ENCODE measurements around the gene RBFOX1.

Gene RBFOX1

DNA sequence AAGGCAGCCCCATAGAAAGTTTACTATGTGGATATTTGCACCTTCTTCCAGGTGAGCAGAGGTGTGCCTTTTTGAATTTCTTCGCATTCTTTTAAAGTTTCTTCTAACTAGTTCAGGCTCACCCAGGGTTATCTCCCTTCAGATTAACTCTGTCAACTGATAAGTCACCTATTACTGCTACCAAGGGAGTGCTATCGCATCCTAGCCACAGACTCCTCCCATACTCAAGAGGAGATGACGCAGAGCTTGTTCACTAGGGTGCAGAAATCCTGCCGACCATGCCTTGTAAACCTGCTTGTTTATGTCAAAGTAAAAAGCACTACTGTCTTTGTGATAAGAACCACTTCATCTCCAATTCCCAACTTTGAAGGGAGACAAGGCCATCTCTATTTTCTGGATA lies 390.1 kb downstream of the RBFOX1 start:
- in situ Hi-C loops (cut with MboI; ENCODE audit: low sequenced_read_pairs, unreplicated experiment) = no loop called here
- no peak for DNase-seq (ENCODE audit: low spot score)
- TF ChIP-seq, protein P1, sequence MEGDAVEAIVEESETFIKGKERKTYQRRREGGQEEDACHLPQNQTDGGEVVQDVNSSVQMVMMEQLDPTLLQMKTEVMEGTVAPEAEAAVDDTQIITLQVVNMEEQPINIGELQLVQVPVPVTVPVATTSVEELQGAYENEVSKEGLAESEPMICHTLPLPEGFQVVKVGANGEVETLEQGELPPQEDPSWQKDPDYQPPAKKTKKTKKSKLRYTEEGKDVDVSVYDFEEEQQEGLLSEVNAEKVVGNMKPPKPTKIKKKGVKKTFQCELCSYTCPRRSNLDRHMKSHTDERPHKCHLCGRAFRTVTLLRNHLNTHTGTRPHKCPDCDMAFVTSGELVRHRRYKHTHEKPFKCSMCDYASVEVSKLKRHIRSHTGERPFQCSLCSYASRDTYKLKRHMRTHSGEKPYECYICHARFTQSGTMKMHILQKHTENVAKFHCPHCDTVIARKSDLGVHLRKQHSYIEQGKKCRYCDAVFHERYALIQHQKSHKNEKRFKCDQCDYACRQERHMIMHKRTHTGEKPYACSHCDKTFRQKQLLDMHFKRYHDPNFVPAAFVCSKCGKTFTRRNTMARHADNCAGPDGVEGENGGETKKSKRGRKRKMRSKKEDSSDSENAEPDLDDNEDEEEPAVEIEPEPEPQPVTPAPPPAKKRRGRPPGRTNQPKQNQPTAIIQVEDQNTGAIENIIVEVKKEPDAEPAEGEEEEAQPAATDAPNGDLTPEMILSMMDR (IDR thresholded peaks at IDR 0.05; ENCODE audit: borderline replicate concordance, control extremely low read depth, extremely low read depth, insufficient read depth, missing control alignments) = no peak

DNA sequence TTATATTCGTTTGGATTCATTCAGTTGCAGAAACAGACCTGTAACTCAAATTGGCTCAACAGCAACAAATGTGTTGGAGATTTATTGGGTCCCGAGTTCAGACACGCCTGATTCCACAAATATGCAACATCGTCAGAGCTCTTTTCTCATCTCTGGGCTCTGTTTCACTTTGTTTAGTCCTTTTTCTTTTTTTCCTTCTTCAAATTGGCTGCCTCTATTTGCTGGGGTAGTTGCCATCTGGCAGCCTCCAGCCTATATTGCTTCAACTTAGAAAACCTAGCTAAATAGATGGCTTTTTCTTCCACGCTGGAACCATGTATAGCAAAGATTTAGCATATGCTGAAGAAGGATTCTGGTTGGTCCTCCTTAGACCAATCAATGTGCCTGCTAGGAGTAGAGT lies 398.5 kb downstream of the RBFOX1 start:
- no peak for DNase-seq (ENCODE audit: low spot score)
- in situ Hi-C loops (cut with MboI; ENCODE audit: low sequenced_read_pairs, unreplicated experiment) = loop anchor here (25.0 kb wide), 1 partner anchor 106 kb away; no protein-coding TSS in a partner anchor
- TF ChIP-seq, protein P1 (IDR thresholded peaks at IDR 0.05; ENCODE audit: borderline replicate concordance, control extremely low read depth, extremely low read depth, insufficient read depth, missing control alignments) = no peak

DNA sequence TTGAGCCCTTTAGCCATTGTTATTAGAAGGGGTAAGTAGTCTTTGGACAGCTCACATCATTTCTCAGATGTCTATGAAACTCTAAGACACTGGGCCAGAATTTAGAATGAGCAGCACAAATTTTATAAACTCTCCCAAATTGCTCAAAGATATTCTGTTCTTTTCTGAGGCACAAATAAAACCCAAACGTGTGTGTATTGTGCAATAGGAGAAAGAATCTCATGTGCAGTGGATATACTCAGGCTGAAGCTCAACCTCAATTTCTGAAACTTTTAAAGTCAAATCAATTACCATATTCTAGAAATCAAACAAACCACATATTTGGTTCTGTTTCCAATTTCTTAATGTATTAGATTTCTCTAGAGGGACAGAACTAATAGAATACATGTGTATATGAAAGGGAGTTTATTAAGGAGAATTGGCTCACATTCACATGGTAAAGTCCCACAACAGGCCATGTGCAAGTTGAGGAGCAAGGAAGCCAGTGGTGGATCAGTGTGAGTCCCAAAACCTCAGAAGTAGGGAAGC lies 403.6 kb downstream of the RBFOX1 start:
- TF ChIP-seq, protein P1 (IDR thresholded peaks at IDR 0.05; ENCODE audit: borderline replicate concordance, control extremely low read depth, extremely low read depth, insufficient read depth, missing control alignments) = no peak
- no peak for DNase-seq (ENCODE audit: low spot score)
- in situ Hi-C loops (cut with MboI; ENCODE audit: low sequenced_read_pairs, unreplicated experiment) = loop anchor here (25.0 kb wide), 1 partner anchor 101 kb away; no protein-coding TSS in a partner anchor

DNA sequence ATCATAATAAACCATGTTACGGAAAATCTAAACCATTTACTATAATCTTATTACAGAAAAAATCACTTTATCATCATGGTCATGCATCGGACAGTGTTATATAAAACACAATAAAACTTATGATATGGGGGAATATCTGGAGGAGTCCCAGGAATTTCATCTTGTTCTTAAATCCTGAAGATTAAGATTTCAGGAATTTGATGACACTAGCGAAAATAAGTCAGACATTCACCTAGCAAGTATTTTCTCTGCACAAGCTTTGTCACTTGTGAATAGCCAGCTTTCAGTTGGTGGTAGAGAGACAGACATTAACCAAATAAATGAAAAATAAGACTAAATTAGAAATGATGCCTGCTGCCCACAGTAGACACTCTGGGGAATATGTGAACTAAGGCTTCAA lies 410.0 kb downstream of the RBFOX1 start:
- in situ Hi-C loops (cut with MboI; ENCODE audit: low sequenced_read_pairs, unreplicated experiment) = loop anchor here (25.0 kb wide), 1 partner anchor 95 kb away; no protein-coding TSS in a partner anchor
- TF ChIP-seq, protein P1 (IDR thresholded peaks at IDR 0.05; ENCODE audit: borderline replicate concordance, control extremely low read depth, extremely low read depth, insufficient read depth, missing control alignments) = no peak

DNA sequence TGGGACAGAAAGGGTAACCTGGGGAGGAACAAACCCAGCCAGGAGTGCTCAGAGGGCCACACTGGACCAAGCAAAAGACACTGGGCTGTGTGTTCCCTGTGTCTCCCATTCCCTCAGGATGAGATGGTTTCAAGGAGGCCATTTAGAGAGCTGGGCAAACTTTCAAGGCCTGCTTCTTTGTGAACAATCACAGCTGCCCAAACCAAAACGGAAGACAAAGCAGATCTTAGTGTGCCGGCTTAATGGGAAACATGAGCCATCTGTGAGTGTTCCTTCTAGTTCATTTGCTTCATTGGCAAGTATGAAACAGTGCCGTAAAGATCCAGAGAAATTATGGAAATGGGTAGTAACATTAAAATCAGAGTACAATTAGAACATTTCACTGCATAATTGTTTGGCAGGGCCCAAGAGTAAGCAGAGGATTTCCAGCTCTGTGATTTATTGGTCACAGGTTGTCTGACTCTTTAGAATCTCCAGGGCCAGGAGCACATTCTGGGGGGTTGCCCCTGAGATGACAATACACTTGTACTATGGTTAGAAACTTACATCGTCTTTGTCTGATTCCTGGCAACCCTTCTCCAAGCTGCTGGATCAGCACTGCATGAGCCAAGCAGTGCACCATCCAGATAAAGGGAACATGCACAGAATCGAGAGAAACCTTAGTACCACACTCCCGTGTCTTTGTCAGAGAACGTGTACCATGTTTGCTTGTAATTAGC lies 412.1 kb downstream of the RBFOX1 start:
- no peak for DNase-seq (ENCODE audit: low spot score)
- in situ Hi-C loops (cut with MboI; ENCODE audit: low sequenced_read_pairs, unreplicated experiment) = loop anchor here (25.0 kb wide), 1 partner anchor 93 kb away; no protein-coding TSS in a partner anchor
- TF ChIP-seq, protein P1 (IDR thresholded peaks at IDR 0.05; ENCODE audit: borderline replicate concordance, control extremely low read depth, extremely low read depth, insufficient read depth, missing control alignments) = no peak

More for the DNA sequence above, 410.0 kb downstream of the RBFOX1 start:
- DNase-seq (ENCODE audit: low spot score) = no peak

DNA sequence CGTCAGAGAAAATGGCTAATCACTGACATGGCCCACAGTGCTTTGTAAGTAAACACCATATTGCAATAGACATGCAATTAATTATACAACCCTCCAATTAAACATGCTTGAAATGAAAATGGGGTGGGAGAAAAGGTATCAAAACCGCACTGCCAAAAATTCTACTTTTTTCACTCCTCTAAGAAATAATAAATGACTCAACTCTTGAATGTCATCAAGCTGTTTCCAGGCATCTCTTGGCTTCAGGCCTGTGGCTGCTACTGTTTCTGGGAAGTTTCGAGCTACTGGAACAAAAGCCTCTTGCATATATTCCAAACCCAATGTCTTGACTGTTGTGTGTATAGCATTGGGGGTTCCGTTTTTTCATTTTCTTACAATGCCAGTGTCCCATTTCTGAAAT lies 412.6 kb downstream of the RBFOX1 start:
- TF ChIP-seq, protein P1 (IDR thresholded peaks at IDR 0.05; ENCODE audit: borderline replicate concordance, control extremely low read depth, extremely low read depth, insufficient read depth, missing control alignments) = no peak
- DNase-seq (ENCODE audit: low spot score) = no peak
- in situ Hi-C loops (cut with MboI; ENCODE audit: low sequenced_read_pairs, unreplicated experiment) = loop anchor here (25.0 kb wide), 1 partner anchor 92 kb away; no protein-coding TSS in a partner anchor
